Stimulated activated CD4-positive, alpha-beta T cell treated with anti-CD3 and anti-CD28 coated beads, Interleukin-1b, Interleukin-23, amount 100 ng/mL, for 4 hours (primary cell): ENCODE data around the gene ADRA2B.
"Not testable (repeated sequence)": the region's sequence is repeated elsewhere in the genome, so short reads cannot be mapped to it uniquely, and the experiment has no call there.

Experiments
- DNase-seq, 2 donors: peaks; one replicate each; pipeline ENCODE4 v3.0.0-alpha.2; 2020; ENCODE audit warnings: low read depth in 2 of 2

ADRA2B gene

DNA sequence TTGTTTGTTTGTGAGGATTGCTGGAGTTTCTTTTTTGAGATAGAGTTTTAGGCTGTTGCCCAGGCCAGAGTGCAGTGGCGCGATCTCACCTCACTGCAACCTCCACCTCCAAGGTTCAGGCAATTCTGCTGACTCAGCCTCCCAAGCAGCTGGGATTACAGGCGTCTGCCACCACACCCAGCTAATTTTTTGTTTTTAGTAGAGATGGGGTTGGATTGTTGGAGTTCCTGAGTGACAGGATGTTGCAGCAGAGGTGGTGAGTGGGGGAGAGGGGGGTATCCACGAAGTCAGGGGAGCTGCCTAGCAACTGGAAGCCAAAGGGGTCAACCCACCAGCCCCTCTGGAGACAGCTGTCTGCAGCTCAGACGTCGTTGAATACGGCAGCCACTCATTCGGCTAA is 46.5 kb downstream of the ADRA2B start:
- DNase-seq, result not testable (repeated sequence)

DNA sequence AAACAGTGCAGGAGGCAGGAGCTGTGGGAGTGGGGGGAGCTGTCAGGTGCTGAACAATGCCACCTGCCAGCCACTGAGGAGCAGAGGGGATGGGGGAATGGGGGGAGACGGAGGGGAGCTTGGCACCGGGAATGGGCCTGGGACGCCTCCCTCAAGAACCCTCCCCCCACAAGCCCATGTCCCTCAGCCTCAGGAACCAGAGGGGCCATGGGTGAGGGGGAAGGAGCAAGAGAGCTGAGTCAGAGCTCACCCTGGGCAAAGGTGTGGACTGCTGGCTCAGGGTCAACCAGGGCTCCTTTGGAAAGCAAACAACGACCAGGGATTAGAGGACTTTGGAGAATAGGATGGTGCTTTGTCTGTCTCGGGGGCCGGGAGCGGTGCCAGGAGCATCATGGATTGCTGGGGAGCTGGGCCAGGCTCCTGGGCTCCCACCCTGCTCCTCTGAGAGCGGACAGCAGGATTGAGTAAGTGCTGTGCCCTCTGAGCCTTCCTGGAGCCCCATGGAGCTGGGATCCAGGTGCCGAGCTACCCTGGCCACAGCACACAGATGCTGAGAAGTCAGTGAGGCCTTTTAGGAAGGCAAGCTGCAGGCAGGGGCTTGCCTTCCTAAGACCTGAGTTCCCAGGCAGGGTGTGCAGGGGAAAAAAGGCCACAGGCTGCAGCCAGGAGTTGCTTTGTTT is 48.3 kb downstream of the ADRA2B start:
- not testable (repeated sequence) for DNase-seq

DNA sequence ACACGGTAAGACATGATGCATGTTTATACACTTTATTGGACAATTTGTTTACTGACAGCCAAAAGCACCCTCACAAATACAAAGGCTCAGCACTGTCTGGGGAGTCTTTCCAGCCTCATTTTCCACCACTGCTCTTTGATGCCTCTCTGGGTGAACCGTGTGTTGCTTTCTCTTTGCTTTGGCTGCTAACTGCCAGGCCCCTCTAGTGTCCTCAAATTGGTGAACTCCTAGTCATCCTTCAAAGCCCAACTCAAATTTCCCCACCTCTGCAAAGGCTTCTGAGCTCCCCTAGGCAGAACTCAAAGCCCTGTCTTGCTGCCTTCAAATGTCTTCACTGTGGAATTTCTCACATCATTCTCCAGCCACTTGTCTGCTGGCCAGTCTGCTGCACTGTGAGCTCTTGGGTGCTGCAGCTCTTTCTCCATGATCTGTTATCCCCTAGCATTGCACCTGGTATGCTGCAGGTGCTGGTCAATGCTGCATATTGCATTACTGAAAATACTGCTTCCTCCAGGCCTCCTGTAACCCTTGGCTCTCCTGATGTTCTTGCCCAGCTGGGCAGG is 49.2 kb downstream of the ADRA2B start:
- DNase-seq, result not testable (repeated sequence)

DNA sequence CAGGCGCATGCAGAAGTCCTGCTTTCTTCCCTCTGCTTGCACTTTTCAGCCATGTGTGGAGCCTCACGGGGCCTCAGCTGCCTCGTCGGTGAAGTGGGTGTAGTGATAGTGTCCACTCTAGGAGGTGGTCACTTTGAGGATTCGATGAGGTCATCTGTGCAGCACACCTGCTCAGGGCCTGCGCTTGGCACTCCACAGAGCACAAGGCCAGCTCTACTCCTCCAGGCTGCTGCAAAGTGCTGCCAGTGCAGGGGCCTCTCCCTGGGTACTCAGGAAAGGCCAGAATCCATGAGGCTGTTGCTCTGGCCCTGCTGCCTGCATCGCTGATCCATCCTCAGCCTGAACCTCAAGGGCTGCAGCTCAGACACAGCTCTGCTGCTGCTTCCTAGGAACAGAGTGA is 49.9 kb downstream of the ADRA2B start:
- not testable (repeated sequence) for DNase-seq

DNA sequence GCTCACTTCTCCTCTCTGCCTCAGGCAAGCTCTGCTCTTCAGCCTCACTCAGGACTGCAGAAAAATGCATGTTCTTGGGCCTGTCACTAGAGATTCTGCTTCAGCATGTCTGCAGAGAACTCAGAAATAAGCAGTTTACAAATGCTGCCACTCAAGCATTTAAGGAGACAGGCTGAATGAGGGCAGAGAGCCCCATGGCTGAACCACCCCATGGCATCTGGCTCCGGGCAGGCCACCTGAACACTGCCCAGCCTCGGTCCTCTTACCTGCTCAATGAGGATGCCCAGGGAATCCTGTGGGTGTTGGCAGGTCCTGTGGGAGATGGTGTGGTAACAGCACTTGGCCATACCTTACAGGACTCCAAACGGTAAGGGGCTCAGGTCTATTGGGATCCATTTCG is 50.4 kb downstream of the ADRA2B start:
- not testable (repeated sequence) for DNase-seq

DNA sequence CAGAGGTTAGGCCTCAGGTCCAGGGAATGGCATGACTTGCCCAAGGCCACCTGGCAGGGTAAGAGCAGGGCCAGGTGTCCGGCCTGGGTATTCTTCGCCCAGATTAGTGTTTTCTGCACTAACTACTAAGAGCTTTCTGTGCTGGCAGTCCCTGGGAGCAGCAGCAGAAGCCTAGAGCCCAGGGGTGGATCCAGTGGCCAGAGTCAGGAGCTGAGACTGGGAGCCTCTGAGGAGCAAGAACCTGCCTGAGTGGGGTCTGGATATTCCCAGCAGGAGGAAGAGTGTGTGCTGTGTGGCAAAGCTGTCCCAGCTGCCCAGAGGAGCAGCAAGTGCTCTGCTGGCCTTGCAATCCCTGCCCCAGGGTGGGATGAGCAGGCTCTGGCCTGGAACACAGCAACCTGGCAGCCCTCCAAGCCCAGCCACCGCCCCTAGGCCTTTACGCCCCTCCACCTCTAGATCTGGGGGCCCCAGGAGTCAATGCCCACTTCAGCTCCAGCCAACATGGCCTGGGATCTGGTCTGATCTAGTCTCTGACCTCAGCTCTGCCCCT is 50.9 kb downstream of the ADRA2B start:
- DNase-seq, result no peak

DNA sequence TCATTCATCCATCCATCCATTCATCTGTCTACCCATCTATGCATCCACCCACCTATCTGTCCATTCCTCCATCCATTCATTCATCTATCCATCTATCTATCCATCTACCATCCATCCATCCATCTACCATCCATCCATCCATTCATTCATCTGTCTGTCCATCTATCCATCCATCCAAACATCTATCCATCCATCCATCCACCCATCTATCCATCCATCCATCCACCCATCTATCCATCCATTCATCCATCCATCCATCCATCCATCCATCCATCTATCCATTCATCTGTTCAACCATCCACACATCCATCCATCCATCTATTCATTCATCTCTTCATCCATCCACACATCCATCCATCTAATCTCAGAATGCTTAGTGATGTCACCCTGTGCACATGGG is 51.6 kb downstream of the ADRA2B start:
- DNase-seq, result not testable (repeated sequence)

DNA sequence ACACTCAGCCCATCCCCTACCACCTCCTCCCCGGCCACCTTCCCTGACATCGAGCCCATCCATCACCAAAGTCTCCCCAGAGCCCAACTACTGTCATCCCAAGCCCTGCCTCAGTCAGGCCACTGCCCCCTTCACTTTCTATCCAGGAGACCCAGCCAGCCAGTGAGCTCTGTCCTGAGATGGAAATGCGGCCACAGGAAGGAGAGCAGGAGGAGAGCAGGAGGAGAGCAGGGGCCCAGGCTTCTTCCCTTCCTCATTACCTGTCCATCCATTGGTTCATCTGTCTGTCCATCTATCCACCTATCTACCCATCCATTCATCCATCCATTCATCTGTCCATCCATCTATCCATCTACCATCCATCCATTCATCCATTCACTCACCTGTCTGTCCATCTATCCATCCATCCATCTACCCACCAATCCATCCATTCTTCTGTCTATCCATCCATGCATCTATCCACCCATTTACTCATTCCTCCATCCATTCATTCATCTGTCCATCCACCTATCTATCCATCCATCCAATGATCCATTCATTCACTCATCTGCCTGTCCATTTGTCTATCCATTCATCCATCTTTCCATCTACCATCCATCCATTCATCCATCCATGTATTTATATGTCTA is 52.2 kb downstream of the ADRA2B start:
- not testable (repeated sequence) for DNase-seq

DNA sequence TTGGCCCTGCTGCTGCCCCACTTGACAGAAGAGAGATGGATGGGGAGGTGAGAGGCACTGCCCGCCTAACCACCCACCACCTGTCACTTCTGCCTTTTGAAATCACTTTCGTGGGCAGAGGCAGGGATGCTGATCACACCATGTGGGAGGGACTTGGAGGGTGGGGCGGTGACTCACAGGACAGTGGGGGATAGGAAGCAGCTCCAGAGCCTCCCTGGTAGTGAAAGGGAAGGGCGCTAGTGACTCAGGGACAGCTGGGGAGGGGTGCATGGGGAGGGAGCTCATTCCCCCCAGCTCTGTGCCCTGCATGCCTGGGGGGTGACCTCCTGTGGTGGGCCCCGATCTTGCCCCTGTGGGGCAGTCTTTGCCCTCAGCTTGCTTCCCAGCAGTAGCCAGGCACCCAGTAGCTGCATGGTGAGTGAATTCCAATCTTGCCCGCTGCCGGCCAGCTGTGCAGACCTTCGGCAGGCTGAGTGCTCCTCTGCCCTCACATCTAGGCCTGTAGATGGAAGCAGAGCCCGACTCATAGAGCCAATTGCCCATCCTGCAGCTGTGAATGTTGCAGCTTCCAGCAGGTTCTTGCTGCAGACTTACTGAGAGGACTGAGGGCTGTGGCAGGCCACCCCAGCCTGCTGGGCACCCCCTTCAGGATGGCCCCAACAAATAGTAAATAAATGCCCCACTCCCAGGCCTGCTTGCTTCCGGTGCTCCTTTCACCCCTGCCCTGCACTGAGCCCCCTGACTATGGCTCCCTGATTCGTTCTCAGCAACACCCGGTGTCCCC is 53.1 kb downstream of the ADRA2B start:
- peak in 1 of 2 donors; percentile 3 for DNase-seq
